Gastroesophageal sphincter (tissue), 3 donors: Measurements from ENCODE around the gene P3R3URF.

ENCODE experiments used
- CTCF ChIP-seq, 4 experiments: fragments of 200-600 bp in 2 of 4; fragments of 450-650 bp in 2 of 4; sonication (generic) in 1 of 4; IDR thresholded peaks; one replicate each; pipeline ENCODE4 v1.5.1; 2017 to 2019; ENCODE audit warnings: antibody characterized with exemption in 4 of 4, mild to moderate bottlenecking in 2 of 4, moderate library complexity in 2 of 4
- EP300 ChIP-seq: sonication (generic); formaldehyde crosslinking; IDR thresholded peaks from one replicate; pipeline ENCODE4 v1.6.1; 2017; ENCODE audit warnings: antibody characterized with exemption, mild to moderate bottlenecking

DNA sequence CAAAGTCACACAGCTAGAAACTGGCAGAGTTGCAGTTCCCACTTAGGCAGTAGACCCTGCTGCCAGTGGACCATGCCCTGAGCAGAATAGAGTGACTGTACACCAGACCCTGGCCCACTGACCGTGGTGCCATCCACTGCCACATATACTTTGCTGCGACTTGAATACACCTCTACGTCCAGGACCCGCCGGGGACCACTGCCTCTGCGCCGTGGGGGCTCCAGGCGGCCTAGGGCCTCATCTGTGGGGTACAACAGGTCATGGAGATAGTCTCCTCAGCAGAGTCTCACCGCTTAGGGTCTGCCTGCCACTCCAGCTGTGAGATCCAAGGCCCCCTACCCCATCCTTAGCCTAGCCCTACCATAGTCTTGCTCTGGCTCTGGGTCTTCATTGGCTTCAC is 20.3 kb upstream of the P3R3URF start:
- no peak for TF ChIP-seq CTCF (IDR thresholded peaks at IDR 0.05)
- TF ChIP-seq EP300 = no peak
